Endothelial cell of umbilical vein (primary cell): ENCODE data around the gene TMEM181. TPM values are rescaled to one million over a fixed set of nuclear protein-coding genes. Genes with fewer than 3 reads are reported as not detected.

Source experiments
- BruUV-seq: library from RNA; stranded (reverse); fragments of 400-500 nt; replicated peaks from 2 replicates; lab custom pipeline; 2021; lab: Mats Ljungman, UMichigan
- CTCF ChIA-PET: fragments of 300-600, 350-600 bp; sonication (Branson Sonifier 250); formaldehyde crosslinking; loops from one replicate; lab custom pipeline; 2021; ENCODE audit warnings: antibody characterized with exemption, inconsistent platforms; lab: Charles Lee
- POLR2A ChIA-PET: fragments of 300-600, 350-600 bp; sonication (Branson Sonifier 250); formaldehyde crosslinking; loops from one replicate; lab custom pipeline; 2021; ENCODE audit warnings: antibody characterized with exemption, inconsistent platforms; lab: Charles Lee
- DNase-seq: peaks from one replicate; pipeline ENCODE4 v3.0.0-alpha.2; 2011; ENCODE audit warnings: low read depth, low spot score
- FAIRE-seq: peaks from 2 replicates; lab custom pipeline; 2011; peaks lifted over from hg19 to GRCh38; lab: Jason Lieb, UNC
- H2AFZ ChIP-seq: 2 replicates; pipeline ENCODE4 v1.6.0; 2012; ENCODE audit warnings: low read depth, low read length, control low read depth, inconsistent platforms
- H3K27ac ChIP-seq: 2 replicates; pipeline ENCODE4 v1.5.1; 2011; ENCODE audit warnings: low read depth, mild to moderate bottlenecking, control low read depth, low read length, moderate library complexity; ENCODE audit not compliant: insufficient read depth
- H3K27me3 ChIP-seq, 2 experiments: 2 replicates each; pipeline versions ENCODE4 v1.6.0 to v1.6.1; 2011; ENCODE audit warnings: low read length in 2 of 2, mixed read lengths in 1 of 2; ENCODE audit not compliant: control insufficient read depth in 2 of 2, insufficient read depth in 2 of 2
- H3K36me3 ChIP-seq, 2 experiments: 2 replicates in 1 of 2; 3 replicates in 1 of 2; pipeline ENCODE4 v1.5.1; 2011; ENCODE audit warnings: low read length in 2 of 2, mild to moderate bottlenecking in 1 of 2, moderate library complexity in 1 of 2; ENCODE audit not compliant: control insufficient read depth in 2 of 2, insufficient read depth in 2 of 2; ENCODE audit errors: extremely low read depth in 1 of 2
- H3K4me1 ChIP-seq: 3 replicates; pipeline ENCODE4 v1.5.1; 2011; ENCODE audit warnings: mild to moderate bottlenecking, low read length; ENCODE audit not compliant: control insufficient read depth, insufficient read depth; ENCODE audit errors: extremely low read depth
- H3K4me2 ChIP-seq: 2 replicates; pipeline ENCODE4 v1.6.1; 2011; ENCODE audit warnings: low read length, control low read depth, mixed read lengths; ENCODE audit not compliant: insufficient read depth
- H3K4me3 ChIP-seq, 3 experiments: fragments of 200-600 bp in 1 of 3; sonication (generic), shearing (Covaris generic) in 1 of 3; replicated peaks in 1 of 3; 2 replicates each; pipeline ENCODE4 v1.5.1; 2011 to 2016; ENCODE audit warnings: control low read depth in 3 of 3, low read length in 3 of 3, mild to moderate bottlenecking in 2 of 3, inconsistent platforms in 1 of 3, low read depth in 1 of 3, moderate library complexity in 1 of 3; ENCODE audit not compliant: insufficient read depth in 1 of 3
- H3K79me2 ChIP-seq: 2 replicates; pipeline ENCODE4 v1.6.0; 2012; ENCODE audit warnings: low read length, inconsistent platforms; ENCODE audit not compliant: control insufficient read depth, insufficient read depth
- H3K9ac ChIP-seq: replicated peaks from 2 replicates; pipeline ENCODE3; 2011; ENCODE audit warnings: low read length, control low read depth; ENCODE audit not compliant: insufficient read depth; ENCODE audit errors: extremely low read depth
- H3K9me1 ChIP-seq: replicated peaks from 3 replicates; pipeline ENCODE4 v1.6.0; 2011; ENCODE audit warnings: mild to moderate bottlenecking, low read length; ENCODE audit not compliant: control insufficient read depth, insufficient read depth; ENCODE audit errors: extremely low read depth
- H3K9me3 ChIP-seq: replicated peaks from 2 replicates; pipeline ENCODE4 v1.5.1; 2012; ENCODE audit warnings: low read length, inconsistent platforms; ENCODE audit not compliant: control insufficient read depth, insufficient read depth
- H4K20me1 ChIP-seq: replicated peaks from 2 replicates; pipeline ENCODE3; 2011; ENCODE audit warnings: mild to moderate bottlenecking, low read length; ENCODE audit not compliant: control insufficient read depth, insufficient read depth; ENCODE audit errors: extremely low read depth
- EZH2 ChIP-seq: IDR thresholded peaks from 2 replicates; pipeline ENCODE4 v1.6.1; 2012; ENCODE audit warnings: borderline replicate concordance, low read depth, mild to moderate bottlenecking, moderate library complexity, low read length, inconsistent platforms; ENCODE audit not compliant: severe bottlenecking
- FOS ChIP-seq: IDR thresholded peaks from 2 replicates; pipeline ENCODE4 v1.6.1; 2011; ENCODE audit warnings: mild to moderate bottlenecking, low read length, moderate library complexity, borderline replicate concordance; ENCODE audit not compliant: insufficient read depth
- GATA2 ChIP-seq: IDR thresholded peaks from 2 replicates; pipeline ENCODE4 v1.7.0; 2011; ENCODE audit warnings: low read depth, mild to moderate bottlenecking, moderate library complexity, mixed read lengths, low read length; ENCODE audit not compliant: insufficient read length, insufficient read depth
- JUN ChIP-seq: IDR thresholded peaks from 2 replicates; pipeline ENCODE4 v1.6.1; 2011; ENCODE audit warnings: borderline replicate concordance, low read depth; ENCODE audit not compliant: insufficient read length, insufficient read depth
- MYC ChIP-seq: IDR thresholded peaks from one replicate; pipeline ENCODE4 v1.6.1; 2011; ENCODE audit warnings: mild to moderate bottlenecking, low read depth, low read length
- POLR2A ChIP-seq: IDR thresholded peaks from 2 replicates; pipeline ENCODE4 v1.6.1; 2012; ENCODE audit warnings: low read depth, mild to moderate bottlenecking, control low read depth, low read length
- POLR2AphosphoS5 ChIP-seq: IDR thresholded peaks from 2 replicates; pipeline ENCODE4 v1.6.1; 2012; ENCODE audit warnings: low read depth, mild to moderate bottlenecking, control low read depth, low read length, moderate library complexity; ENCODE audit not compliant: insufficient read depth
- dilution Hi-C: fragments of 300-500 bp; cut with MboI; formaldehyde crosslinking; loops from one replicate; pipeline ENCODE4 v1.15.0; 2019; ENCODE audit warnings: low sequenced_read_pairs; ENCODE audit not compliant: extremely low pct_ligation_motif_present
- intact Hi-C: fragments of 100-400 bp; cut with micrococcal nuclease; formaldehyde crosslinking; loops from one replicate; pipeline ENCODE4 v1.10.0; 2022
- polyA plus RNA-seq, 4 experiments: library from polyadenylated mRNA; depleted of rRNA in 3 of 4; stranded (reverse) in 3 of 4; unstranded in 1 of 4; fragments of >200 nt; gene quantifications; 2 replicates each; pipeline versions ENCODE4 v1.2.1 to v1.2.3, GENCODE V29; 2011 to 2012; ENCODE audit warnings: missing spikeins in 1 of 4
- total RNA-seq: library from RNA; stranded (reverse); gene quantifications from 2 replicates; pipeline ENCODE4 v1.2.3, GENCODE V29; 2021
- TF ChIP-seq, protein P1 (sequence below), 2 donors: IDR thresholded peaks; 1 replicate in 1 of 2; 2 replicates in 1 of 2; pipeline ENCODE4 v1.5.1; 2011; ENCODE audit warnings: low read length in 2 of 2, mild to moderate bottlenecking in 2 of 2, moderate library complexity in 2 of 2, control low read depth in 1 of 2, inconsistent platforms in 1 of 2, low read depth in 1 of 2; ENCODE audit not compliant: insufficient read depth in 1 of 2; ENCODE audit errors: extremely low read depth in 1 of 2
- TF ChIP-seq, protein P2 (sequence below): IDR thresholded peaks from 2 replicates; pipeline ENCODE4 v1.6.1; 2011; ENCODE audit not compliant: insufficient read depth, insufficient read length

TMEM181 gene
- total and polyA plus RNA-seq, 2 donors (not counting 3 experiments of a cell fraction or from before 2014, with no cell fraction given): 21.7 to 33.5 TPM

DNA sequence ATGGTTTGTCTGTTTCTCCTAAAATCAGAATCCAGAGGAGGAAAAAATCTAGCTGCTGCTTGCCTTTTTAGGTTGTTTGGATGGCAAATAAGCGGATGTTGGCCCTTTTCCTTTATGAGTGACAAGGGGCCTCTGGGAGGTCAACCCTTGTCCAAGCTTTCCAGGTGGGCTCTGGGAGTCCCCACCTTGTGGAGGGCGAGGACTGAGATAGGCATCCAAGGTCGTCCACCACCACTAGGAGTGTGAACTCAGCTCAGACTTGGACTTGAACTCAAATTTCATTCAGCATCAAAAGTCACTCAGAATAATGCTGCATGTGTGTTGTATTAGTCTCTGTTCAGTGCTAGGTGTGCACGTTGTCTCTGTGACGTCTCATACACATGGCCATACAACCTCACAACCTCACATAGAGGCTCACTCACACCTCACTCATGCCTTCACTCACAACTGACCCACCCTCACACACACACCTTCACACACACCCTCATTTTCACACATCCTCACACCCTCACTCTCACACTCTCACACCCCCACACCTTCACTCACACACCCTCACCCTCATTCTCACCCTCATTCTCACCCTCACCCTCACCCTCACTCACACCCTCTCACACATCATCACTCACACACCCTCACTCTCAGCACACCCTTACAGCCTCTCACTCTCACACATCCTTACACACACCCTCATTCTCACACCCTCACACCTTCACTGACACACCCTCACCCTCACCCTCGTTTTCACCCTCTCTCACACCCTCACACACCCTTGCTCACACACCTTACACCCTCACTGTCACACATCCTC is 66.7 kb downstream of the TMEM181 start:
- POLR2A ChIA-PET: no interaction called here
- BruUV-seq: no TSS peak
- Histone ChIP-seq H3K4me2 (no peak overlapping the region), H3K4me3 (no peak overlapping the region), H3K4me1 (peaks cover 16% of the 10 kb centered on the region), H2AFZ (no peak overlapping the region), H3K36me3 (peaks cover 6 to 31% of the 10 kb centered on the region in 2 experiments), H3K9ac (no peak overlapping the region), H3K79me2 (no peaks in the 10 kb centered on the region), H3K27ac (no peak overlapping the region), H3K9me3 (no peaks in the 10 kb centered on the region), H3K27me3 (no peaks in the 10 kb centered on the region), H4K20me1 (no peaks in the 10 kb centered on the region), H3K9me1 (no peaks in the 10 kb centered on the region)
- no peak for DNase-seq
- TF ChIP-seq MYC: no peak
- CTCF ChIA-PET: interaction anchor here (1.0 to 2.2 kb wide), 3 partner anchors 21 to 409 kb away, joined by 3 to 7 read pairs (median 6); no protein-coding TSS in a partner anchor
- FAIRE-seq: no peak
- dilution Hi-C loops: no loop called here
- intact Hi-C loops: no loop called here

DNA sequence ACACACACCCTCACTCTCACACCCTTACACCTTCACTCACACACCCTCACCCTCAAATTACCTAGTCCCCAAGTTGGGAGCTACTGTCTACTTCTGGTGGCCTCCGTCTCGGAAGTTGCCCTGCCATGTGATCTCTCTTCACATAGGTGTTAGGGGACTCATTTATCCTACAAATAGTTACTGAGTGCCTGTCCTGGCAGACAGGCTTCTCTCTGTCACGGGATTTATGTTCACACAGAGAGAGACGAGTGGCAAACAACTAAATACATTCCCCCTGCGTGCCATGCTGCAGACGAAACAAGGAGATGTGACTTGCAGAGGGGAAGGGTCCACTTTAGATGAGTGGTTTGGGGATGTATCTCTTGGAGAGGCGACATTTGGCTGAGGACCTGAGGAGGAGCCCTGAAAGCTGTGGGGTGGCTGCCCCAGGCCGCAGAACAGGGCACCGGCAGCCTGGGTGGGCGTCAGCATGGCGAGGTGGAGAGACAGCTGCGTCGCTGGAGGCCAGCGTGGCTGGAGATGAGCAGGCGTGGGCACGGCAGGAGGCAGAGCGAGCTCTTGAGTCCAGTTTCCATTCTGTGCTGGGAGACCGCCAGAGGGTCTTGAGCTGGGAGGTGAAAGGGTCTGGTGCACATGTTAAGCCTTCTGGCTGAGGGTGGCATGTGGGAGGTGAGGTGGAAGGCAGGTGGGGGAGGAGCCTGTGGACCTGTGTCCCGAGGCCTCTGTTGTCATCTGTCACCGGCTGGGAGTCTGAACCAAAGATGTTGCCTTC is 67.5 kb downstream of the TMEM181 start:
- POLR2A ChIA-PET: no interaction called here
- no TSS peak for BruUV-seq

More for the DNA sequence above, 67.5 kb downstream of the TMEM181 start:
- Histone ChIP-seq H4K20me1 (no peaks in the 10 kb centered on the region), H2AFZ (no peak overlapping the region), H3K4me2 (no peak overlapping the region), H3K4me3 (no peak overlapping the region), H3K36me3 (peaks cover 4 to 31% of the 10 kb centered on the region in 2 experiments), H3K9me1 (no peaks in the 10 kb centered on the region), H3K79me2 (no peaks in the 10 kb centered on the region), H3K9me3 (no peaks in the 10 kb centered on the region), H3K27me3 (no peaks in the 10 kb centered on the region), H3K27ac (no peak overlapping the region), H3K9ac (no peak overlapping the region), H3K4me1 (peaks cover 24% of the 10 kb centered on the region)
- CTCF ChIA-PET: interaction anchor here (1.0 kb wide), 1 partner anchor 11 kb away, joined by 3 read pairs; no protein-coding TSS in a partner anchor
- dilution Hi-C loops (no loop called here), intact Hi-C loops (no loop called here)
- DNase-seq: no peak
- no peak for FAIRE-seq
- TF ChIP-seq FOS (no peak), MYC (no peak), GATA2 (no peak), POLR2A (no peak), POLR2AphosphoS5 (no peak), JUN (no peak), EZH2 (no peak)
- TF ChIP-seq, protein P1, sequence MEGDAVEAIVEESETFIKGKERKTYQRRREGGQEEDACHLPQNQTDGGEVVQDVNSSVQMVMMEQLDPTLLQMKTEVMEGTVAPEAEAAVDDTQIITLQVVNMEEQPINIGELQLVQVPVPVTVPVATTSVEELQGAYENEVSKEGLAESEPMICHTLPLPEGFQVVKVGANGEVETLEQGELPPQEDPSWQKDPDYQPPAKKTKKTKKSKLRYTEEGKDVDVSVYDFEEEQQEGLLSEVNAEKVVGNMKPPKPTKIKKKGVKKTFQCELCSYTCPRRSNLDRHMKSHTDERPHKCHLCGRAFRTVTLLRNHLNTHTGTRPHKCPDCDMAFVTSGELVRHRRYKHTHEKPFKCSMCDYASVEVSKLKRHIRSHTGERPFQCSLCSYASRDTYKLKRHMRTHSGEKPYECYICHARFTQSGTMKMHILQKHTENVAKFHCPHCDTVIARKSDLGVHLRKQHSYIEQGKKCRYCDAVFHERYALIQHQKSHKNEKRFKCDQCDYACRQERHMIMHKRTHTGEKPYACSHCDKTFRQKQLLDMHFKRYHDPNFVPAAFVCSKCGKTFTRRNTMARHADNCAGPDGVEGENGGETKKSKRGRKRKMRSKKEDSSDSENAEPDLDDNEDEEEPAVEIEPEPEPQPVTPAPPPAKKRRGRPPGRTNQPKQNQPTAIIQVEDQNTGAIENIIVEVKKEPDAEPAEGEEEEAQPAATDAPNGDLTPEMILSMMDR (IDR thresholded peaks at IDR 0.05; ENCODE audit: extremely low read depth in 1 of 2, insufficient read depth in 1 of 2, low read depth in 1 of 2, low read length in 2 of 2): no peak
- TF ChIP-seq, protein P2, sequence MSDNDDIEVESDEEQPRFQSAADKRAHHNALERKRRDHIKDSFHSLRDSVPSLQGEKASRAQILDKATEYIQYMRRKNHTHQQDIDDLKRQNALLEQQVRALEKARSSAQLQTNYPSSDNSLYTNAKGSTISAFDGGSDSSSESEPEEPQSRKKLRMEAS: no peak
